H1 (cell line): ENCODE results near the gene OR7D2. TPM values are rescaled to one million over a fixed set of nuclear protein-coding genes. Genes with fewer than 3 reads are reported as not detected.

Experiments used
- CTCF ChIA-PET: fragments of 300-600 bp; sonication (Branson Sonifier 250); formaldehyde crosslinking; loops from one replicate; lab custom pipeline; 2021; ENCODE audit not compliant: partially characterized antibody; lab: Charles Lee
- POLR2A ChIA-PET: fragments of 300-600 bp; sonication (Branson Sonifier 250); formaldehyde crosslinking; loops from one replicate; lab custom pipeline; 2021; ENCODE audit warnings: inconsistent platforms; ENCODE audit not compliant: partially characterized antibody; lab: Charles Lee
- DNase-seq, 2 experiments: peaks; one replicate each; pipeline versions ENCODE4 v3.0.0 to v3.0.0-alpha.2; 2010 to 2022; ENCODE audit warnings: low spot score in 2 of 2, low read depth in 1 of 2, mixed read lengths in 1 of 2
- FAIRE-seq: peaks from 2 replicates; lab custom pipeline; 2011; peaks lifted over from hg19 to GRCh38; lab: Jason Lieb, UNC
- H2AFZ ChIP-seq: 2 replicates; pipeline ENCODE4 v1.8.1; 2012; ENCODE audit warnings: low read length, inconsistent platforms
- H2AK5ac ChIP-seq: 2 replicates; pipeline ENCODE4 v1.6.1; 2013; ENCODE audit warnings: low read depth, low read length
- H2BK120ac ChIP-seq: replicated peaks from 2 replicates; pipeline ENCODE3; 2013; ENCODE audit warnings: low read depth, low read length, inconsistent platforms
- H2BK12ac ChIP-seq: 2 replicates; pipeline ENCODE4 v1.6.1; 2013; ENCODE audit warnings: low read depth, low read length
- H2BK15ac ChIP-seq: 2 replicates; pipeline ENCODE4 v1.6.1; 2013; ENCODE audit warnings: low read length
- H2BK20ac ChIP-seq: 2 replicates; pipeline ENCODE4 v1.6.1; 2013; ENCODE audit warnings: low read length
- H2BK5ac ChIP-seq: 2 replicates; pipeline ENCODE4 v1.6.1; 2013; ENCODE audit warnings: low read depth, low read length
- H3K14ac ChIP-seq: 2 replicates; pipeline ENCODE4 v1.6.1; 2013; ENCODE audit warnings: inconsistent platforms; ENCODE audit not compliant: insufficient read length
- H3K18ac ChIP-seq: 2 replicates; pipeline ENCODE4 v1.6.1; 2013; ENCODE audit warnings: low read length; ENCODE audit errors: extremely low read depth
- H3K23ac ChIP-seq: 2 replicates; pipeline ENCODE4 v1.6.1; 2013; ENCODE audit warnings: inconsistent platforms; ENCODE audit not compliant: insufficient read length
- H3K23me2 ChIP-seq: 2 replicates; pipeline ENCODE4 v1.6.1; 2013; ENCODE audit warnings: low read depth, low read length
- H3K27ac ChIP-seq: 2 replicates; pipeline ENCODE4 v1.6.1; 2011; ENCODE audit warnings: low read depth, low read length, inconsistent platforms
- H3K27me3 ChIP-seq, 4 experiments: replicated peaks in 1 of 4; 1 replicate in 1 of 4; 2 replicates in 3 of 4; pipeline versions ENCODE4 v1.6.1 to v1.8.1; 2011 to 2013; ENCODE audit warnings: low read length in 3 of 4, mild to moderate bottlenecking in 3 of 4, inconsistent platforms in 2 of 4, mixed read lengths in 2 of 4, moderate library complexity in 1 of 4; ENCODE audit not compliant: control insufficient read depth in 3 of 4, insufficient read depth in 3 of 4; ENCODE audit errors: extremely low read depth in 1 of 4
- H3K36me3 ChIP-seq, 4 experiments: 2 replicates each; pipeline versions ENCODE4 v1.6.1 to v1.8.1; 2011 to 2013; ENCODE audit warnings: mild to moderate bottlenecking in 4 of 4, low read length in 3 of 4, moderate library complexity in 2 of 4, control low read depth in 1 of 4, inconsistent platforms in 1 of 4; ENCODE audit not compliant: insufficient read depth in 4 of 4, control insufficient read depth in 2 of 4
- H3K4ac ChIP-seq: replicated peaks from 2 replicates; pipeline ENCODE3; 2013; ENCODE audit warnings: low read length, low read depth, mixed read lengths, inconsistent platforms; ENCODE audit not compliant: insufficient read length
- H3K4me1 ChIP-seq, 4 experiments: replicated peaks in 1 of 4; 1 replicate in 1 of 4; 2 replicates in 3 of 4; pipeline versions ENCODE4 v1.6.1 to v1.8.1; 2011 to 2013; ENCODE audit warnings: low read length in 3 of 4, inconsistent platforms in 2 of 4, mixed read lengths in 1 of 4; ENCODE audit not compliant: insufficient read depth in 4 of 4, control insufficient read depth in 3 of 4
- H3K4me2 ChIP-seq, 2 experiments: 2 replicates each; pipeline versions ENCODE4 v1.6.1 to v1.8.1; 2011 to 2013; ENCODE audit warnings: low read depth in 2 of 2, low read length in 2 of 2, control low read depth in 1 of 2, inconsistent platforms in 1 of 2, mild to moderate bottlenecking in 1 of 2; ENCODE audit not compliant: insufficient read depth in 1 of 2
- H3K4me3 ChIP-seq, 4 experiments: fragments of 200-600, 300-600 bp in 1 of 4; sonication (generic), shearing (Covaris generic), sonication (Bioruptor Twin) in 1 of 4; 2 replicates each; pipeline versions ENCODE4 v1.5.1 to v1.8.1; 2011 to 2016; ENCODE audit warnings: low read length in 4 of 4, low read depth in 3 of 4, control low read depth in 2 of 4, inconsistent platforms in 2 of 4, mild to moderate bottlenecking in 2 of 4, mixed read lengths in 1 of 4, moderate library complexity in 1 of 4; ENCODE audit not compliant: insufficient read depth in 2 of 4; ENCODE audit errors: extremely low read depth in 1 of 4
- H3K56ac ChIP-seq: replicated peaks from 2 replicates; pipeline ENCODE3; 2013; ENCODE audit warnings: low read depth, mild to moderate bottlenecking, mixed read lengths, low read length, inconsistent platforms; ENCODE audit not compliant: insufficient read length
- H3K79me1 ChIP-seq: 2 replicates; pipeline ENCODE4 v1.6.1; 2013; ENCODE audit warnings: low read depth, low read length, control low read depth
- H3K79me2 ChIP-seq, 2 experiments: 2 replicates each; pipeline versions ENCODE4 v1.6.1 to v1.8.1; 2012 to 2013; ENCODE audit warnings: low read length in 2 of 2, mild to moderate bottlenecking in 2 of 2, inconsistent platforms in 1 of 2; ENCODE audit not compliant: insufficient read depth in 2 of 2, control insufficient read depth in 1 of 2
- H3K9ac ChIP-seq, 4 experiments: replicated peaks in 1 of 4; 1 replicate in 1 of 4; 2 replicates in 3 of 4; pipeline versions ENCODE4 v1.6.1 to v1.8.1; 2011 to 2013; ENCODE audit warnings: low read depth in 3 of 4, low read length in 3 of 4, control low read depth in 2 of 4, mild to moderate bottlenecking in 2 of 4, moderate library complexity in 2 of 4, inconsistent platforms in 1 of 4; ENCODE audit errors: extremely low read depth in 1 of 4
- H3K9me3 ChIP-seq, 2 experiments: 2 replicates each; pipeline versions ENCODE4 v1.6.1 to v1.8.1; 2012 to 2013; ENCODE audit warnings: mild to moderate bottlenecking in 2 of 2, moderate library complexity in 2 of 2, control low read depth in 1 of 2, inconsistent platforms in 1 of 2, low read depth in 1 of 2, low read length in 1 of 2, mixed read lengths in 1 of 2; ENCODE audit not compliant: insufficient read depth in 2 of 2
- H4K20me1 ChIP-seq, 2 experiments: replicated peaks in 1 of 2; 2 replicates each; pipeline versions ENCODE3 to v1.8.1; 2011 to 2013; ENCODE audit warnings: inconsistent platforms in 2 of 2, low read length in 2 of 2, mild to moderate bottlenecking in 1 of 2; ENCODE audit not compliant: insufficient read depth in 2 of 2, control insufficient read depth in 1 of 2
- H4K5ac ChIP-seq: 2 replicates; pipeline ENCODE4 v1.6.1; 2013; ENCODE audit warnings: low read length, low read depth, mixed read lengths, inconsistent platforms; ENCODE audit not compliant: insufficient read length
- H4K8ac ChIP-seq: 2 replicates; pipeline ENCODE4 v1.8.0; 2013; ENCODE audit warnings: mild to moderate bottlenecking, moderate library complexity, low read length, inconsistent platforms; ENCODE audit not compliant: insufficient read depth; ENCODE audit errors: extremely low read depth
- H4K91ac ChIP-seq: replicated peaks from 2 replicates; pipeline ENCODE3; 2013; ENCODE audit warnings: low read length, mixed read lengths, inconsistent platforms; ENCODE audit not compliant: insufficient read length
- CHD1 ChIP-seq: IDR thresholded peaks from 2 replicates; pipeline ENCODE4 v1.6.1; 2012; ENCODE audit warnings: low read depth, low read length, improper control_type of control experiment
- CREB1 ChIP-seq: IDR thresholded peaks from 2 replicates; pipeline ENCODE4 v1.6.1; 2012; ENCODE audit warnings: inconsistent platforms
- CTBP2 ChIP-seq: IDR thresholded peaks from 2 replicates; pipeline ENCODE4 v1.7.0; 2011; ENCODE audit warnings: borderline replicate concordance, mild to moderate bottlenecking, moderate library complexity, mixed read lengths, low read length; ENCODE audit not compliant: insufficient read depth, insufficient read length
- E2F6 ChIP-seq: IDR thresholded peaks from 2 replicates; pipeline ENCODE4 v1.6.1; 2012; ENCODE audit warnings: inconsistent platforms
- JUN ChIP-seq: IDR thresholded peaks from 2 replicates; pipeline ENCODE4 v1.6.1; 2011; ENCODE audit warnings: low read depth, mild to moderate bottlenecking, improper control_type of control experiment, low read length
- KDM4A ChIP-seq: IDR thresholded peaks from one replicate; pipeline ENCODE4 v1.7.1; 2012; ENCODE audit warnings: low read depth, mild to moderate bottlenecking, moderate library complexity, low read length, inconsistent platforms; ENCODE audit not compliant: severe bottlenecking
- WGBS, 2 experiments: shearing (Covaris generic) in 1 of 2; methylation state at CpG; one replicate each; pipeline versions ENCODE4 v1.1.6 to v1.1.7; 2013 to 2015; ENCODE audit warnings: low lambda C conversion rate in 2 of 2, mixed read lengths in 2 of 2, inconsistent platforms in 1 of 2, low coverage in 1 of 2, missing lambda C conversion rate in 1 of 2; ENCODE audit not compliant: insufficient replicate concordance in 2 of 2, insufficient coverage in 1 of 2, insufficient read length in 1 of 2; ENCODE audit errors: extremely low coverage in 1 of 2, missing lambda C conversion rate in 1 of 2; 5-methylcytosine and 5-hydroxymethylcytosine counted together
- polyA plus RNA-seq, 7 experiments: library from polyadenylated mRNA; depleted of rRNA in 3 of 7; stranded (reverse) in 5 of 7; unstranded in 2 of 7; fragments of >200 nt in 5 of 7; fragments of 200-250 nt in 2 of 7; gene quantifications; 1 replicate in 5 of 7; 2 replicates in 1 of 7; 4 replicates in 1 of 7; pipeline versions ENCODE4 v1.2.1 to v1.2.3, GENCODE V29; 2011 to 2013; ENCODE audit warnings: missing spikeins in 2 of 7, mixed read lengths in 2 of 7
- total RNA-seq: library from RNA; stranded (reverse); fragmentation: NEBNext Ultra II Directional; extraction: Animal tissue kit (Norgen Biotek cat#: 25700); gene quantifications from 2 replicates; pipeline ENCODE4 v1.2.1, GENCODE V29; 2021

The OR7D2 gene
- total and polyA plus RNA-seq, 2 of the 8 experiments (the other 6 are each of a cell fraction or from before 2014, with no cell fraction given): 0.02 TPM; not detected in 1

DNA sequence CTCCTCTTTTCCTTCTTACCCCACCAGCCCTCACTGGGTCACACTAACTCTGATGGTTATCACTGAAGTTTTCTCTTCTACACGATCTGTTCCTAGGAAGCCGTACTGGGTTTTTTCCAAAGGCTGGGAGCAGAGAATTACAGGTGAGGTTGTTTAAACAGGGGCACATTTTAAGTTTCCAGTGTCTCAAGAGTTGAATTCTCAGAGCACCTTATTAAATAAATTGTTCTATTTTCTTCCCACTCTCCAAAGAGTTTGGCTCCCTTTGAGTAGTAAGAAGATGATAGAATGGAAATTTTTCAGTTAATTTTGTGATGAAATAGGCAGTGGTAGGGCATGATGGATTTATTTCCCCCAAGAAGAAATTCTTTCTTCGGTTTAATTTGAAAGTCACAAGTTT is 40.7 kb downstream of the OR7D2 start, which contains the start of gene OR7D4:
Gene OR7D4, minus strand, starts transcription at position 101 of the 400 bp plus-strand sequence. CDS start 4,752 bp downstream, outside the sequence.
- ChIA-PET CTCF (no interaction called here), POLR2A (no interaction called here)
- no peak within 1 kb of the TSS for H3K56ac ChIP-seq
- H3K9me3 ChIP-seq: peaks cover 54 to 70% of the 10 kb centered on the region in 2 experiments
- no peak within 1 kb of the TSS for H2AK5ac ChIP-seq
- no peaks in the 10 kb centered on the region for H3K79me2 ChIP-seq
- DNase-seq (no peak), FAIRE-seq (no peak)
- H4K91ac ChIP-seq: no peak within 1 kb of the TSS
- H2BK20ac ChIP-seq: no peak within 1 kb of the TSS
- no peak within 1 kb of the TSS for H2BK5ac ChIP-seq
- H2BK120ac ChIP-seq: no peak within 1 kb of the TSS
- no peaks in the 10 kb centered on the region; a peak in 1 of 8 replicates for H3K36me3 ChIP-seq
- H3K4me2 ChIP-seq: no peak within 1 kb of the TSS
- H3K23me2 ChIP-seq: no peaks in the 10 kb centered on the region
- no peak within 1 kb of the TSS for H3K18ac ChIP-seq
- no peak within 1 kb of the TSS for H3K4ac ChIP-seq
- H4K8ac ChIP-seq: no peak within 1 kb of the TSS
- no peak within 1 kb of the TSS for H4K5ac ChIP-seq
- no peak within 1 kb of the TSS for H3K9ac ChIP-seq
- no peak within 1 kb of the TSS for H3K14ac ChIP-seq
- no peaks in the 10 kb centered on the region for H3K4me1 ChIP-seq
- H3K27ac ChIP-seq: no peak within 1 kb of the TSS
- no peak within 1 kb of the TSS for H3K4me3 ChIP-seq
- H4K20me1 ChIP-seq: no peaks in the 10 kb centered on the region
- no peak within 1 kb of the TSS for H2BK12ac ChIP-seq
- 65% methylated on average over 3 of the region's 3 CpGs; no CpG with 5 or more reads in 1 of the 2 experiments for WGBS, 2 experiments
- no peak within 1 kb of the TSS for H3K23ac ChIP-seq
- no peak within 1 kb of the TSS for H2AFZ ChIP-seq
- H2BK15ac ChIP-seq: no peak within 1 kb of the TSS
- H3K27me3 ChIP-seq: no peaks in the 10 kb centered on the region
- no peaks in the 10 kb centered on the region for H3K79me1 ChIP-seq
- TF ChIP-seq CTBP2 (no peak), JUN (no peak), E2F6 (no peak), CHD1 (no peak), KDM4A (no peak), CREB1 (no peak)
- TF ChIP-seq, all 59 proteins: peak for 0
